Mammary epithelial cell (primary cell): Measurements from ENCODE around the gene PTPN21.

Experiments used
- EZH2 ChIP-seq: IDR thresholded peaks from 2 replicates; pipeline ENCODE4 v1.6.1; 2012; ENCODE audit warnings: low read length, inconsistent platforms, borderline replicate concordance
- TF ChIP-seq, protein P1 (sequence below), 2 donors: IDR thresholded peaks in 1 of 2; conservative IDR thresholded peaks in 1 of 2; 2 replicates each; pipeline ENCODE4 v1.5.1; 2011 to 2012; ENCODE audit warnings: inconsistent platforms in 2 of 2, low read length in 2 of 2, mild to moderate bottlenecking in 2 of 2, control low read depth in 1 of 2, low read depth in 1 of 2; ENCODE audit not compliant: insufficient read depth in 1 of 2; ENCODE audit errors: extremely low read depth in 1 of 2

DNA sequence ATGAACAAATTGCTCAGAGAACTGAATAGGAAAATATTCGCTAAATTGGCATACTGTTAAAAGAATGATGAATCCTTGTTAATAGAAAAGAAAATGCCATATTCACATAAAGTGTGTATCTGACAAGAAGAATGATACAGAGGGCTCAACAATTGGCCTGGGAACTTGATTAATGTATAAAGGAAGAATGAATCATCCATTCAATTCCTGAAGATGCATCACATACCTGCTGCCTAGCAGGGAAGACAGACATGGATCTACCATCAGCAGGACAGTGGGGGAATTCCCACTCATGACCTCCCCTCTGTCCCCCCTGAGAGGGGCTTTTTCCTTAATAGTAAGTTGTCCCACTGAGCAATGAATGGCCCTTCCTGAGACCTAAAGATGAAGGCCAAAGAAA lies 13.5 kb downstream of the PTPN21 start:
- TF ChIP-seq, protein P1, sequence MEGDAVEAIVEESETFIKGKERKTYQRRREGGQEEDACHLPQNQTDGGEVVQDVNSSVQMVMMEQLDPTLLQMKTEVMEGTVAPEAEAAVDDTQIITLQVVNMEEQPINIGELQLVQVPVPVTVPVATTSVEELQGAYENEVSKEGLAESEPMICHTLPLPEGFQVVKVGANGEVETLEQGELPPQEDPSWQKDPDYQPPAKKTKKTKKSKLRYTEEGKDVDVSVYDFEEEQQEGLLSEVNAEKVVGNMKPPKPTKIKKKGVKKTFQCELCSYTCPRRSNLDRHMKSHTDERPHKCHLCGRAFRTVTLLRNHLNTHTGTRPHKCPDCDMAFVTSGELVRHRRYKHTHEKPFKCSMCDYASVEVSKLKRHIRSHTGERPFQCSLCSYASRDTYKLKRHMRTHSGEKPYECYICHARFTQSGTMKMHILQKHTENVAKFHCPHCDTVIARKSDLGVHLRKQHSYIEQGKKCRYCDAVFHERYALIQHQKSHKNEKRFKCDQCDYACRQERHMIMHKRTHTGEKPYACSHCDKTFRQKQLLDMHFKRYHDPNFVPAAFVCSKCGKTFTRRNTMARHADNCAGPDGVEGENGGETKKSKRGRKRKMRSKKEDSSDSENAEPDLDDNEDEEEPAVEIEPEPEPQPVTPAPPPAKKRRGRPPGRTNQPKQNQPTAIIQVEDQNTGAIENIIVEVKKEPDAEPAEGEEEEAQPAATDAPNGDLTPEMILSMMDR (conservative IDR thresholded peaks at IDR 0.05 in 1 of 2, IDR thresholded peaks at IDR 0.05 in 1 of 2; ENCODE audit: extremely low read depth in 1 of 2, insufficient read depth in 1 of 2, low read depth in 1 of 2, low read length in 2 of 2): no peak
- TF ChIP-seq EZH2: no peak
